HEK293 (cell line): ENCODE results near the gene MMP23B.
"Not testable (repeated sequence)": the region's sequence is repeated elsewhere in the genome, so short reads cannot be mapped to it uniquely, and the experiment has no call there.

Experiments
- CTCF ChIA-PET: fragments of 350-600 bp; formaldehyde crosslinking; extraction: SDS; loops from one replicate; lab custom pipeline; 2021; ENCODE audit warnings: antibody characterized with exemption; lab: Yijun Ruan, JAX
- POLR2A ChIA-PET: fragments of 300-600 bp; formaldehyde crosslinking; extraction: SDS; loops from one replicate; lab custom pipeline; 2020; ENCODE audit warnings: antibody characterized with exemption, inconsistent platforms; lab: Yijun Ruan, JAX
- H3K27ac ChIP-seq: fragments of 200-500 bp; sonication (Bioruptor generic); 2 replicates; pipeline ENCODE4 v1.5.1; 2014; ENCODE audit warnings: low read depth, low read length, control low read depth, inconsistent platforms; ENCODE audit errors: extremely low read depth
- H3K36me3 ChIP-seq, 2 experiments: fragments of 200-500 bp in 1 of 2; sonication (Bioruptor generic) in 1 of 2; 1 replicate in 1 of 2; 2 replicates in 1 of 2; pipeline ENCODE4 v1.5.1; 2014 to 2017; ENCODE audit warnings: inconsistent platforms in 2 of 2, low read length in 2 of 2; ENCODE audit not compliant: control insufficient read depth in 2 of 2, insufficient read depth in 1 of 2
- H3K4me1 ChIP-seq: fragments of 200-500 bp; sonication (Bioruptor generic); 2 replicates; pipeline ENCODE4 v1.5.1; 2014; ENCODE audit warnings: mild to moderate bottlenecking, low read length, inconsistent platforms; ENCODE audit not compliant: control insufficient read depth, insufficient read depth
- H3K4me3 ChIP-seq: 2 replicates; pipeline ENCODE4 v1.5.1; 2011; ENCODE audit warnings: low read depth, mild to moderate bottlenecking, control low read depth, low read length, moderate library complexity
- H3K9me3 ChIP-seq: fragments of 200-500 bp; sonication (Bioruptor generic); 2 replicates; pipeline ENCODE4 v1.5.1; 2014; ENCODE audit warnings: low read depth, low read length, inconsistent platforms; ENCODE audit not compliant: control insufficient read depth, insufficient read depth
- KLF7 ChIP-seq: fragments of 450-650 bp; formaldehyde crosslinking; IDR thresholded peaks from 2 replicates; pipeline ENCODE4 v1.5.1; 2016; ENCODE audit warnings: missing biosample characterization, missing genetic modification characterization, borderline replicate concordance
- MZF1 ChIP-seq: fragments of 450-650 bp; formaldehyde crosslinking; IDR thresholded peaks from 2 replicates; pipeline ENCODE4 v1.5.1; 2017; ENCODE audit warnings: missing biosample characterization, missing genetic modification characterization, borderline replicate concordance
- ZBTB20 ChIP-seq: fragments of 450-650 bp; formaldehyde crosslinking; IDR thresholded peaks from 2 replicates; pipeline ENCODE4 v1.5.1; 2016; ENCODE audit warnings: missing biosample characterization, missing genetic modification characterization
- ZEB2 ChIP-seq: fragments of 450-650 bp; formaldehyde crosslinking; IDR thresholded peaks from 2 replicates; pipeline ENCODE4 v1.5.1; 2016; ENCODE audit warnings: missing biosample characterization, missing genetic modification characterization
- ZNF223 ChIP-seq: fragments of 450-650 bp; formaldehyde crosslinking; IDR thresholded peaks from 2 replicates; pipeline ENCODE4 v1.5.1; 2016; ENCODE audit warnings: missing biosample characterization, missing genetic modification characterization
- ZNF274 ChIP-seq, 2 experiments: fragments of 200-500 bp in 1 of 2; fragments of 450-650 bp in 1 of 2; sonication (Bioruptor generic) in 1 of 2; formaldehyde crosslinking in 1 of 2; IDR thresholded peaks; 2 replicates each; pipeline versions ENCODE4 v1.5.1 to v1.6.1; 2014 to 2016; ENCODE audit warnings: borderline replicate concordance in 1 of 2, inconsistent platforms in 1 of 2, low read length in 1 of 2, missing biosample characterization in 1 of 2, missing genetic modification characterization in 1 of 2
- ZNF416 ChIP-seq: fragments of 450-650 bp; formaldehyde crosslinking; IDR thresholded peaks from 2 replicates; pipeline ENCODE4 v1.5.1; 2016; ENCODE audit warnings: missing biosample characterization, missing genetic modification characterization
- ZNF560 ChIP-seq: fragments of 450-650 bp; formaldehyde crosslinking; IDR thresholded peaks from 2 replicates; pipeline ENCODE4 v1.5.1; 2017; ENCODE audit warnings: missing biosample characterization, missing genetic modification characterization, borderline replicate concordance
- ZNF596 ChIP-seq: fragments of 450-650 bp; IDR thresholded peaks from 2 replicates; pipeline ENCODE4 v1.5.0; 2018; ENCODE audit warnings: missing biosample characterization, mild to moderate bottlenecking, missing genetic modification characterization, moderate library complexity
- TF ChIP-seq, protein P1 (sequence below): fragments of 450-650 bp; formaldehyde crosslinking; IDR thresholded peaks from 2 replicates; pipeline ENCODE4 v1.5.1; 2016; ENCODE audit warnings: missing biosample characterization, missing genetic modification characterization
- TF ChIP-seq, protein P2 (sequence below): fragments of 450-650 bp; formaldehyde crosslinking; IDR thresholded peaks from 2 replicates; pipeline ENCODE4 v1.5.0; 2017; ENCODE audit warnings: missing biosample characterization, missing genetic modification characterization, borderline replicate concordance

Gene MMP23B

DNA sequence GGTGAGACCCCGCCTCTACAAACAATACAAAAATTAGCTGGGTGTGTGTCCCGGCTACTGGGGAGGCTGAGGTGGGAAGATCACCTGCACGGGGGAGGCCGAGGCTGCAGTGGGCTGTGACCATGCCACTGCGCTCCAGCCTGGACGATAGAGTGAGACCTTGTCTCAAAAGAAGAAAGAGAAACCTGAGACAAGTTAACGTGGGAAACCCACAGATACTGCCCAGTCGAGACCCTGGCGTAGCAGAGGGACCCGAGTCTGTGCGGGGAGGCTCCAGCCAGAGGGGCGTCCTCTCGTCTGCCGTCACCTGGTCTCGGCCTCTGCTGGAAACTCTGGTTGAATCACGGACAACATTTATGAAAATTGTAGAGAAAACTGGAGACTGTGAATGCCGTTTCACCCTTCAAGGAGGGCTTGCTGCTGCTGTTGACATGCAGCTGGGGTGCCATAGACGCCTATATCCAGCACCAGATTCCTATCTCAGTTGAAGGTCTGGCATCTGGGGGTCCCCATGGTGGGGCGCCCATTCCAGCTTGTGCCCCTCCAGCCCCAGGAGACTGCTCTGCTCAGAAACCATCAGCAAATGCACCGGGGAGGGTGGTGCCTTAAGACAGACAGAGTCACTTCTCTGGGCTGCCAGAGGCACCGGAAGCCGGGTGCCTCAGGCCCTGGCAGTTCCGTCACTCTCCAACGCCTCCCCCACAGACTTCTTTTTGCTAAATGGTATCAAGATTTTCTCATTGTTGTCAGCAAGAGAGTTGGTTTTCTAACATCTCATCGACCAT, 40.4 kb downstream of the MMP23B start:
- CTCF ChIA-PET: interaction anchor here (0.6 kb wide), 1 partner anchor 21 kb away, joined by 3 read pairs; no protein-coding TSS in a partner anchor
- TF ChIP-seq ZNF416 (tag by site-specific recombination) (no peak), ZNF223 (no peak), MZF1 (tag by site-specific recombination) (no peak), ZNF596 (tag by site-specific recombination) (no peak), KLF7 (tag by site-specific recombination) (no peak), ZNF560 (no peak), ZEB2 (tag by site-specific recombination) (no peak), ZBTB20 (tag by site-specific recombination) (no peak), ZNF274 (IDR thresholded peaks at IDR 0.05; ENCODE audit: low read length) (no peak), ZNF274 (tag by site-specific recombination; IDR thresholded peaks at IDR 0.05; ENCODE audit: borderline replicate concordance) (no peak)
- TF ChIP-seq, protein P1, sequence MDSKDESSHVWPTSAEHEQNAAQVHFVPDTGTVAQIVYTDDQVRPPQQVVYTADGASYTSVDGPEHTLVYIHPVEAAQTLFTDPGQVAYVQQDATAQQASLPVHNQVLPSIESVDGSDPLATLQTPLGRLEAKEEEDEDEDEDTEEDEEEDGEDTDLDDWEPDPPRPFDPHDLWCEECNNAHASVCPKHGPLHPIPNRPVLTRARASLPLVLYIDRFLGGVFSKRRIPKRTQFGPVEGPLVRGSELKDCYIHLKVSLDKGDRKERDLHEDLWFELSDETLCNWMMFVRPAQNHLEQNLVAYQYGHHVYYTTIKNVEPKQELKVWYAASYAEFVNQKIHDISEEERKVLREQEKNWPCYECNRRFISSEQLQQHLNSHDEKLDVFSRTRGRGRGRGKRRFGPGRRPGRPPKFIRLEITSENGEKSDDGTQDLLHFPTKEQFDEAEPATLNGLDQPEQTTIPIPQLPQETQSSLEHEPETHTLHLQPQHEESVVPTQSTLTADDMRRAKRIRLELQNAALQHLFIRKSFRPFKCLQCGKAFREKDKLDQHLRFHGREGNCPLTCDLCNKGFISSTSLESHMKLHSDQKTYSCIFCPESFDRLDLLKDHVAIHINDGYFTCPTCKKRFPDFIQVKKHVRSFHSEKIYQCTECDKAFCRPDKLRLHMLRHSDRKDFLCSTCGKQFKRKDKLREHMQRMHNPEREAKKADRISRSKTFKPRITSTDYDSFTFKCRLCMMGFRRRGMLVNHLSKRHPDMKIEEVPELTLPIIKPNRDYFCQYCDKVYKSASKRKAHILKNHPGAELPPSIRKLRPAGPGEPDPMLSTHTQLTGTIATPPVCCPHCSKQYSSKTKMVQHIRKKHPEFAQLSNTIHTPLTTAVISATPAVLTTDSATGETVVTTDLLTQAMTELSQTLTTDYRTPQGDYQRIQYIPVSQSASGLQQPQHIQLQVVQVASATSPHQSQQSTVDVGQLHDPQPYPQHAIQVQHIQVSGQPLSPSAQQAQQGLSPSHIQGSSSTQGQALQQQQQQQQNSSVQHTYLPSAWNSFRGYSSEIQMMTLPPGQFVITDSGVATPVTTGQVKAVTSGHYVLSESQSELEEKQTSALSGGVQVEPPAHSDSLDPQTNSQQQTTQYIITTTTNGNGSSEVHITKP (tag by site-specific recombination): no peak
- TF ChIP-seq, protein P2, sequence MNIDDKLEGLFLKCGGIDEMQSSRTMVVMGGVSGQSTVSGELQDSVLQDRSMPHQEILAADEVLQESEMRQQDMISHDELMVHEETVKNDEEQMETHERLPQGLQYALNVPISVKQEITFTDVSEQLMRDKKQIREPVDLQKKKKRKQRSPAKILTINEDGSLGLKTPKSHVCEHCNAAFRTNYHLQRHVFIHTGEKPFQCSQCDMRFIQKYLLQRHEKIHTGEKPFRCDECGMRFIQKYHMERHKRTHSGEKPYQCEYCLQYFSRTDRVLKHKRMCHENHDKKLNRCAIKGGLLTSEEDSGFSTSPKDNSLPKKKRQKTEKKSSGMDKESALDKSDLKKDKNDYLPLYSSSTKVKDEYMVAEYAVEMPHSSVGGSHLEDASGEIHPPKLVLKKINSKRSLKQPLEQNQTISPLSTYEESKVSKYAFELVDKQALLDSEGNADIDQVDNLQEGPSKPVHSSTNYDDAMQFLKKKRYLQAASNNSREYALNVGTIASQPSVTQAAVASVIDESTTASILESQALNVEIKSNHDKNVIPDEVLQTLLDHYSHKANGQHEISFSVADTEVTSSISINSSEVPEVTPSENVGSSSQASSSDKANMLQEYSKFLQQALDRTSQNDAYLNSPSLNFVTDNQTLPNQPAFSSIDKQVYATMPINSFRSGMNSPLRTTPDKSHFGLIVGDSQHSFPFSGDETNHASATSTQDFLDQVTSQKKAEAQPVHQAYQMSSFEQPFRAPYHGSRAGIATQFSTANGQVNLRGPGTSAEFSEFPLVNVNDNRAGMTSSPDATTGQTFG (tag by site-specific recombination): no peak
- Histone ChIP-seq H3K4me3 (no peak overlapping the region), H3K9me3 (no peaks in the 10 kb centered on the region), H3K27ac (no peak overlapping the region), H3K36me3 (peaks cover 6 to 48% of the 10 kb centered on the region in 2 experiments), H3K4me1 (no peaks in the 10 kb centered on the region)
- POLR2A ChIA-PET: no interaction called here

DNA sequence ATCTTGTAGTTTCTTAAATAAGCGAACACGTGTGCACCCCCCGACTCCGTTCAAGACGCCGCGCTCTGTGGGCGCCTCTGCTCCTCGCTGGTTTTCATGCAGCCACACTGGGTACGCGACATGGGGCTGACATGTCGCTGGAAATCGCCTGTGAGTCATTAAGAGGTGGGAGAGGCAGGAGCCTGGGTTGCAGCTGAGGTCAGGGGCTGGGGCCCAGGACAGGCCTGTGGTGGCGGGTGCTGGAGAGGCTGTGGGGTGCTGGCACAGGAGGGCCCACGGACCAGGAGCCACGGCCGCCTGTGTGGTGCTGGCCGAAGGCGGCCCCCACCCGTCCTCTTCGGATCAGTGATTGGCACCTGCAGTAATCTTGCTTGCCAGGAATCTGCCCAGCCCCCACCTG, 42.8 kb downstream of the MMP23B start:
- CTCF ChIA-PET, H3K27ac ChIP-seq, H3K4me1 ChIP-seq, POLR2A ChIA-PET, H3K9me3 ChIP-seq, H3K4me3 ChIP-seq: not testable (repeated sequence)
- H3K36me3 ChIP-seq: peaks cover 0 to 38% of the 10 kb centered on the region in 2 experiments; a peak in 2 of 3 replicates

DNA sequence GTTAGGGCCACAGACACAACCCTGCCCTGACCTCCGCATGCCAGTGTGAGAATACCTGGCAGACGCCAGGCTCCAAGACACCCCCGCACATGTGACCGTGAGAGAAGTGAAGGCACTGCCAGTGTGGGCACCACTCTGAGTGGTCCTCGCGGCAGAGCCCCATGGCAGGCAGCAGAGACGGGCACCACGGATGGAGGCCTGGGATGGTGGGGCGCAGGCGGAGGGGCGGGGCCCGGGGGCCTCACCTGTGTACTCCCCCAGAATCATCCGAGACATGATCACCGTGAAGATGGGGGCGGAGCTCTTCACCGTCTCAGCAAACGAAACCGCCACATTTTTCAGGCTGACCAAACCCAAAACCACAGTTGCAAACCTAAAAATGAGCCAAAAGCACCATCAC, 43.2 kb downstream of the MMP23B start:
- H3K27ac ChIP-seq, POLR2A ChIA-PET, H3K9me3 ChIP-seq, H3K4me3 ChIP-seq, H3K4me1 ChIP-seq, CTCF ChIA-PET: not testable (repeated sequence)
- peaks cover 0 to 34% of the 10 kb centered on the region in 2 experiments; a peak in 2 of 3 replicates for H3K36me3 ChIP-seq

DNA sequence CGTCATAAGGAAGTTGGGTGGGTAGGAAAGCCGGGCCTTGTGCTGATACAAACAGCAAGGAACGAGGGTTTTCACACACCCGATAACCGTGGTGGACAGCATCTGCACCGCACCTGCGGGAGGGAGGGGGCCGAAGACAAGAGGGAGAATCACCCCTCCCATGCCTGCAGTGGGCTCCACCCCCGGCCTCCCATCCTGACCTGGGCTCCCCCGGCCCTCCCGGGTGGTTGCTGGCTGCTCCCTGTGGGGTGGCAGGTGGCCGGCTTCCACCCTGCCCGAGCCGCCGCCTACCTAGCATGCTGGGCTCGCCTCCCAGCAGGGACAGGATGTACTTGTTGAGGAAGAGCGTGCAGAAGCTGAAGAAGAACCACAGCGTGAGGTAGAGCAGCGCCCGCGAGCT, 44.1 kb downstream of the MMP23B start:
- H3K9me3 ChIP-seq, H3K4me3 ChIP-seq, POLR2A ChIA-PET, H3K27ac ChIP-seq, H3K4me1 ChIP-seq, CTCF ChIA-PET: not testable (repeated sequence)
- peaks cover 0 to 28% of the 10 kb centered on the region in 2 experiments; a peak in 2 of 3 replicates for H3K36me3 ChIP-seq
